GM19324 (cell line): ENCODE data around the gene ACTN2.

Experiments used
- ATAC-seq: cut with Tn5 transposase; IDR thresholded peaks from one replicate; pipeline ENCODE4 v1.9.1; 2021; ENCODE audit warnings: mild to moderate bottlenecking, moderate library complexity; ENCODE audit not compliant: unreplicated experiment, low FRiP score

Gene ACTN2

GRCh38 chr1:236689713-236690569, 3.6 kb downstream of the ACTN2 start:
- no peak for ATAC-seq

- ATAC-seq = no peak
These were observed 5.0 kb downstream of the ACTN2 start for GRCh38 chr1:236691348-236691747.

GRCh38 chr1:236692128-236692527, 5.8 kb downstream of the ACTN2 start:
- no peak for ATAC-seq

GRCh38 chr1:236692742-236693141, 6.4 kb downstream of the ACTN2 start:
- no peak for ATAC-seq

- no peak for ATAC-seq
These were observed 13.1 kb downstream of the ACTN2 start for GRCh38 chr1:236699366-236699765.

- ATAC-seq = no peak
These were observed 14.6 kb downstream of the ACTN2 start for GRCh38 chr1:236700903-236701302.

GRCh38 chr1:236701782-236702181, 15.5 kb downstream of the ACTN2 start:
- ATAC-seq = no peak

- ATAC-seq = no peak
These were observed 16.6 kb downstream of the ACTN2 start for GRCh38 chr1:236702791-236703394.

- no peak for ATAC-seq
These were observed 19.5 kb downstream of the ACTN2 start for GRCh38 chr1:236705771-236706170.

- ATAC-seq = no peak
These were observed 19.9 kb downstream of the ACTN2 start for GRCh38 chr1:236706183-236706582.

GRCh38 chr1:236710328-236710892, 24.1 kb downstream of the ACTN2 start:
- no peak for ATAC-seq

- ATAC-seq = no peak
These were observed 29.9 kb downstream of the ACTN2 start for GRCh38 chr1:236716160-236716559.

GRCh38 chr1:236717811-236718210, 31.5 kb downstream of the ACTN2 start:
- no peak for ATAC-seq

GRCh38 chr1:236718328-236718727, 32.0 kb downstream of the ACTN2 start:
- no peak for ATAC-seq

GRCh38 chr1:236720206-236720605, 33.9 kb downstream of the ACTN2 start:
- ATAC-seq = no peak

GRCh38 chr1:236720611-236721010, 34.3 kb downstream of the ACTN2 start:
- no peak for ATAC-seq

- no peak for ATAC-seq
These were observed 37.8 kb downstream of the ACTN2 start for GRCh38 chr1:236724049-236724448.

GRCh38 chr1:236724506-236724905, 38.2 kb downstream of the ACTN2 start:
- ATAC-seq = no peak

GRCh38 chr1:236725668-236726067, 39.4 kb downstream of the ACTN2 start:
- ATAC-seq = no peak

GRCh38 chr1:236727521-236727920, 41.2 kb downstream of the ACTN2 start:
- ATAC-seq = no peak

- no peak for ATAC-seq
These were observed 42.5 kb downstream of the ACTN2 start for GRCh38 chr1:236728752-236729151.

GRCh38 chr1:236733653-236734052, 47.4 kb downstream of the ACTN2 start:
- ATAC-seq = no peak
